HG03135 (cell line): ENCODE measurements around the gene KCNMA1.

ENCODE experiments used
- ATAC-seq: cut with Tn5 transposase; IDR thresholded peaks from one replicate; pipeline ENCODE4 v1.9.1; 2021; ENCODE audit warnings: mild to moderate bottlenecking, moderate library complexity; ENCODE audit not compliant: unreplicated experiment

Gene KCNMA1

DNA sequence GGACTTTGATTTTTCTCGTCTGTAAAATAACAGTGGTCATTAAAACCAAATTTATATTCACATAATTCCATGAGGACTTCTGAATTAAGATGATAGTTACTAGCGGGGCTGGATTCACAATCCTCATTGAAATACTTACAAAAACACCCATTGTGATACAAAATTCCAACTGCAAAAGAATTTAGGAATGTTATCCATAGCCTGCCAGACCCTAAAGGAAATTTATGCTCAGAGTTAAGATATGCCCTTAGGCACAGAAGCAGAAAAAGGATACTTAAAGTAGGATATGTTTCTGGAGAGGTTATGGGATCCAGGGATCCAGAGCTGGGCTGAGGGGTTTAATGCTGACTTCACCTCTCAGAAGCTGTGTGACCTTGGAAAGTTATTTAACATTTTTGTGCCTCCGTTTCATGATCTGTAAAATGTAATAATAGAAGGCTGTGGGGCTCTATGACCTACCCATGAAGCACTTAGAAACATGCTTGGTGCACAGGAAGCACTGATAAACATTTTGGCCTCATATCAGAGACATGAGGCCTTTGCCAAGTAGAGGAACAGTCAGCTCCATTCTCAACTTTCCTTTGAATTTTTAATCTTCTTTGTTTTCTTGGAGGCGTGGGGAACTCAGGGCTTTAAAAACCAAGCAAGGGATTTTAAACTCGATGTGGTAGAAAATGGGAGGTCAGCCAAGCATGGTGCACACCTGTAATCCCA lies 744.7 kb downstream of the KCNMA1 start:
- no peak for ATAC-seq

- ATAC-seq = no peak
These were observed 750.2 kb downstream of the KCNMA1 start for GRCh38 chr10:76887223-76888010.

DNA sequence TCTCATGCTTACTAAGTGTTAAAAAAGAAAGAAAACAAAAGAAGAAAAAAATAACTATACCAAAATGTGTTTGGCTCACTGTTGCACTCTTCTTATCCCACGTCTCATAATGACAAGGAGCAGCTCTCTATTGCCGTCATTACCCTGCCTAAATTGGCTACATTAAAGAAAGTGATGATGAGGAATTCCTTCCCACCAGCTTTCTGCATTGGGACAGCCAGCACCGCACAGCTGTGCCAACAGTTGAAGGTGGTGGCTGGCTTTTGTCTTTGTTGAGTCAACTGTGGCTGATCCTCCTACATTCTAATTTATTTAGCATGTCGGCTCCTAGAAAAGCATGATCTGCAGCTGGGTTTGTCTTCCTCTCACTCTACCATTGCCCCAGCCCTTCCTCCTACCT lies 751.8 kb downstream of the KCNMA1 start:
- no peak for ATAC-seq

DNA sequence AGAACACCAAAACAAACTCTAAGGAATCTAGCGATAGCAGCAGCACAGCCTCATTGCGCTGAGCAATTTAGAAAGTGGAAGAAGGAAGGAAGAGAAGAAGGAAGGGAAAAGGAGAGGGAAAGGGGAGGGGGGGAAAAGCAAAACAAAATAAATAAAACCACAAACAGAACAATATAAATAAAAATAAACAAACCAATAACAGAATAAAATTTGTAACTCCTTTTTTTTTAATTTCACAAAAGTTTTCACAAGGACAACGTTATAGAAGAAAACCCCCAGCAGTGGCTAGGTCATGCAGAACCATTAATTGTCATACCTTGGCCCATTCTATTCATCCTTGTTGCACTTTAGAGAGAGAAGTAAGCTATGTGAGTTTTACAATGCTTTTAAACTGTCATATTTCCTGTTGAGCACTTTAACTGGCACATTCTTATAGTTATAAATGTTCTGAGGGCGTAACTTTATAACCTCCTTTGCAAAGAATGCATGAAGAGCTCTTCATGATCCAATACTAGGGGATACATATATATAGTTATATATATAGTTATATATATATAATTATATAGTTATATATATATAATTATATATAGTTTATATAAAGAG lies 752.8 kb downstream of the KCNMA1 start:
- ATAC-seq = no peak

GRCh38 chr10:76883596-76883995 lies 754.0 kb downstream of the KCNMA1 start:
- no peak for ATAC-seq

GRCh38 chr10:76882796-76883195 lies 754.8 kb downstream of the KCNMA1 start:
- no peak for ATAC-seq

DNA sequence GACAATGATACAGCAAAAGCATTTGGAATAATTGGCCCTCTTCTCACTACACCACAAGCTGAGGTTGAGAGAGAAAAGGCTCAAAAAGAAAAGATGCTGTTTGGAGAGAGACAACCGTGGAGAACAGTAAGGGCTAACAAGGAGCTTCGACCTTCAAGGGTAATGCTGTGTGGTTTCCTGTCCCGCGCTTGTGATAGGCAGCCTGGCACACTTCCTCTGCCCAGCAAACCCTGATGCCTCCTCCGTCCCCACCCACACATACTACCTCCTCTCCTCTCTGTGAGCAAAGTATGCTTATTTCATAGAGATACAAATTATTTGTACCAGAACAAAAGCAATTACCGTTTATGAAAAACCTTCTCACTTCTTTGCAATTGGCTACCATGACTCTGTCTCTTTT lies 755.4 kb downstream of the KCNMA1 start:
- no peak for ATAC-seq

- ATAC-seq = no peak
These were observed 756.0 kb downstream of the KCNMA1 start for GRCh38 chr10:76881477-76882220.

DNA sequence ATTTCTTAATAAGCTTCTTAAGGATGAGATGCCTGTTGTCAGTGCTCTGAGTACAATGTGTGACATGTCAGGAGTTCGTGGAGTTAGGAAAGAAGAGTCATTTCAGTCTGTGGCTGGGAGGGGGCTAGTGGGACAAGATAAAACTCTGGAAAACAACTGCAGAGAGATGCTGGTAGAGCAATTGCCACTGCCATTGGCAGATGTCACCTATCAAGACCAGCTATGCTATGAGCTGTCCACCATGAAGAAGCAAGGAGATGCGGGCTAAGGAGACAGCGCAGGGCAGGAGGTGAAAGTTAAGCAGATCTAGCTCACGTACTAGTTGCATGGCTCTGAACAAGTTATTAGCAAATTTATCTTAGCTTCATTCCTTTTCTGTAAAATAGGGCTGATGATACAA lies 756.7 kb downstream of the KCNMA1 start:
- no peak for ATAC-seq

GRCh38 chr10:76879116-76879913 lies 758.3 kb downstream of the KCNMA1 start:
- ATAC-seq = no peak

DNA sequence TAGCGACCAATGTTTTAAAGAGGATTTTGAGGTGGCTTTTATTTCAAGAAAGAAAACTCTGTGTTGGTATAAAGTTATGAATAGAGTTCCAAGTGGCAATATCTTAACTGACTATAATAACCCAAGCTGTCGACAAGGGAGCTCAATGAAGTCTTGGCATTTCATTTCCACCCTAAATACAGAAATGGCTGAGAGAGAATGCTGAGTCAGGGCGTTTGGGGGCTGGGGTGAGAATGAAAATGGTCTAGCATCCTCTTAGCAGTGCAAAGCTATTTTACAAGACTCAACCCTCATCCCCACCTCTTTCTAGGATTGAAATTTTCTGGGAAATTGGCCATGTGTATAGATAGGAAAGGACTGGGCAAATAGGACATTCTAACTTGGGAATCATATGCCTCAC lies 759.1 kb downstream of the KCNMA1 start:
- no peak for ATAC-seq

DNA sequence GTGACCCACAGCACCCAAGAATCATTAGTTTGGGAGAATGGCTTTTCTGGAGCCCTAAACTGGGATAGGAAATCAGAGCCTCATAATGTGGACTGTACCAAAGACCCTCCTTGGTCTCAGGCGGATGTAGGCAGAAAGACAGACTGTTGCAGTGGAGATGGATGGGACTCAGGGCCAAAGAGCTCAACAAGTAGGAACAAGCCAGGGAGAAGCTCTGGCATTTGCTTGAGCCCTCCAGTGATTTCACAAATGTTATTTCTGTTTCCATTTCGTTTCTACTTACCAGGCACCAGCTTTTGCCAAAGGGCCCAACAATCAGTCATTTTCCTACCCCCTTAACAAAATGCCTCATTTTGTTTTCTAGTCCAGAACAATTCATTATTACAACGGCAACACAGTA lies 762.7 kb downstream of the KCNMA1 start:
- ATAC-seq = no peak

- no peak for ATAC-seq
These were observed 763.4 kb downstream of the KCNMA1 start for GRCh38 chr10:76874176-76874575.

DNA sequence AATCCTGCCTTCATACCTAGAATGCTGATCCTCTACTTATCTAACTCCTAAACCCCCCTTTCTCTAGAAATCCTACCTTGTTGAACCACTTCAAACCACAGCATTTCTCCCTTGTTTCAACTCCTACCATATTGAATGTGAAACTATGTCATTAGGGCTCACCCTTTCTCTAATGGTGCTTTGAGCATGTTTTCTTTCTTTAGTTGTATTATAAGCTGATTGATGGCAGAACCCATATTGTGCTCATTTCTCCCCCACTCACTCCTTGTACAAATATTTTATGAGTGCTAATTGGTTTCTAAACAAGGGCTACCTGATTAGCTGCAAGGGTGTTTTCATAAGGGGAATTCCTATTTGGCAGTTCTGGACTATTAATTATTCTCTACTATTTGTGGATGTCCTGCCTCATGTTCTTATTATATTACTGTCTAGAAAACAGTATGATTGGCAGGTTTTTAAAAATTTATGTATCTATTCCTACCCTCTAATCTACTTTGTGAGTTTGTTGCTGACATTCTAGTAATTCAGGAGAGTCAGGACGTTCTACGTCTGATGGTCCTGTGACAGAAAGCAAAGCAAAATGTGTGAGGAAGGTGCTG lies 765.8 kb downstream of the KCNMA1 start:
- no peak for ATAC-seq

DNA sequence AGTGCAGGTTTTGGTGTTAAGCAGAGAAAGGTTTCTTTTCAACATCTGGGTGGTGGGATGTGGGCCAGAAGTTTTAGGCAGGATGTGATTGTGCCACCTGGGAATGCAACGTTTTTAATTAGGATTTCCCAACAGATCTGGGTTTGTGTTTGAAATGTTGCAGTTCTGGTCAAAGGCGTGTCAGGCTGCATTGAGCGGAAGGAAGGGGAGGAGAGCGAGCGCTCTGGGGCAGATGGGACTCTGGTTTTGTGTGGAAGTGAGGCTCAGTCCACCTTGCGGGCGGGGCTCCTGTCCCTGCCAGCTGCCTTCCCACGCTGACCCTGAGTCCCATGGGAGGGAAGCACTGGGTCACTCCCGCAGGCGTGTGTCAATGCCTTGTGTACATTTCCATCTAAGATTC lies 767.7 kb downstream of the KCNMA1 start:
- ATAC-seq = no peak

DNA sequence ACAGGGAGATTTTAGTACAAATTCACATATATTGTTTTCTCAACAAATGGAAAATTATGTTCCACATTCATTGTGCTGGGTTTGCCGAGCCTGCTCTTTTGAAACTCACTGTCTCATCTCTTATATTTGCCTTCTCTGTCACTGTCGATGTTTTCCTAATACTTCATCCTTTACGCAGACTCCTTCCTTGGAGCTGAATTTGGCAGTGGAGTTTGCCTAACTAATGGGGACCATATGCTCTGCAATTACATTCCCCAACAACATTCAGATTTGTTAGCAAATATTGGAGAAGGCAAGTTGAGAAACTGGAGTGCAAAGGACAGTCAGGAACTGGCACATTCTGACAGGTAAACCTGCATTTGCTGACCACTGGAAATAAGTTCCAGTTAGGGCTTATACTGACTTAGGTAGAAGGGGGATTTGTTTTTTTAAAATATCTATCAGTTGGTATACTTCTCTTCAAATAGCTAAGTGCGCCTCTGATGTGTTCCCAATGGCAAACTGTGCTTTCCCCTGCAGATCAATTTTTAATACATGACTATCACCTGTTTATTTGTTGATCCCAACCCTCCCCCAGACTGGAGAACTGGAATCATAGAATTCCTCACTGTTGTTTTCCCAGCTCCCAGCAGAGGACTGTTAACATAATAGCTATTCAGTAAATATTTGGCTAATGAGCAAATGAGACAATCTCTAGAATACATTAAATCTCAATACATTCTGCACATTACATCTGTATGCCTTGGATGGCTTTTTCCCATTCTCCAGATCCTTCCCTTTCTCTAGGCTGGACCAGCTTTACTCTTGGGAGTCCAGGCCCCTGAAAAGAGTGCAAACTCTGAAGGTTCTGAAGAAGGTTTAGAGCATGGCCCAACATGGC lies 769.3 kb downstream of the KCNMA1 start:
- ATAC-seq = no peak

DNA sequence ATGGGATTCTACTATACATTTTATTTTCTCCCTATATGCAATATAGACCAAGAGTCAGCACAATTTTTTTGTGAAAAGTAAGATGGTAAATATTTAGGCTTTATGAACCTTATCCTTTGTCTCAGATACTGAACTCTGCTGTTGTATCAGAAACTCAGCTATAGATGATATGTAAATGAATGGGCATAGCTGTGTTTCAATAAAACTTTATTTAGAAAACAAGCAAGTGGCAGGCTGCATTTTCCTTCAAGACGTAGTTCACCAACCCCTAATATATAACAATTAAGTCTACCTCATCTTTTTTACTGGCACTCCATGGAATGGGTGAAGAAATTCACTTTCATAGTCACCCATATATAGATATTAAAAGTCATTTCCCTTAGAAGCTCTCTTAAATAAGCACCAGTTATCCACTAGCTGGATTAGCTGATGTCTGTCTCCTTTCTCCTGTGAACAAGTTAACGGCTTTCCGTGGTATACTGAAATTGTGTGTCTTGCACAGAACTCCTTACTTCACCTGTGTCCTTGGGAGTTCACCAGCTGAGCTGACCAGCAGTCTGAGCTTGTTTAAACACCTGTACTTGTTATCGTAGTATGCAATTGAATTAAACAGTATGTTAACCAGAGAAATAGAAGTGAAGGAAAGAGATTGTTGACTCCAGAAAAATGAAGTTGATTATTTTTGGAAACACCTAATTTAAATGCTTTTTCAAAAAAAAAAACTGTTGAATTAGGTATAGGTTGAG lies 770.6 kb downstream of the KCNMA1 start:
- no peak for ATAC-seq

DNA sequence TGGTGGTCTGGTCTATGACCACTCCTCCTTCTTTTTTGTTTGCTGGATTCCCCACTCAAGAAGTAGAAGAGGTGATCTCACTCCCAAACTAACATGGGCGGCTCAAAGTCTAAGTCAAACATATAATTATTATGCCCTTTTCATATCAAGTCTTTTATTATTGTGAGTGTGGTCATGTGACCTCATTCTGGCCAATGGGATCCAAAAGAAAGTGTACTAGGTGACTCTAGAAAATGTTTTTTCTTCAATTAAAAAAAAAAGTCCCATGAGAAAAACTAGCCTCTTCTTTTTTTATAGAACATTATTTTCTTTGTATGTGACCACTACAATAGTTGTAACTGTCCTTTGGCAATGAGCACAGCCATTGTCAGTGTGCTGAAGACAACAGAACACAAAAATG lies 772.7 kb downstream of the KCNMA1 start:
- ATAC-seq = no peak

- ATAC-seq = no peak
These were observed 778.9 kb downstream of the KCNMA1 start for GRCh38 chr10:76858721-76859120.
